ENCODE data around the gene SMAD3. TPM values are rescaled to one million over a fixed set of nuclear protein-coding genes. Genes with fewer than 3 reads are reported as not detected.

Gene SMAD3
- total RNA-seq, 4 donors from 2014 or later, result 25.3 to 54.2 (median 40.0) TPM

DNA sequence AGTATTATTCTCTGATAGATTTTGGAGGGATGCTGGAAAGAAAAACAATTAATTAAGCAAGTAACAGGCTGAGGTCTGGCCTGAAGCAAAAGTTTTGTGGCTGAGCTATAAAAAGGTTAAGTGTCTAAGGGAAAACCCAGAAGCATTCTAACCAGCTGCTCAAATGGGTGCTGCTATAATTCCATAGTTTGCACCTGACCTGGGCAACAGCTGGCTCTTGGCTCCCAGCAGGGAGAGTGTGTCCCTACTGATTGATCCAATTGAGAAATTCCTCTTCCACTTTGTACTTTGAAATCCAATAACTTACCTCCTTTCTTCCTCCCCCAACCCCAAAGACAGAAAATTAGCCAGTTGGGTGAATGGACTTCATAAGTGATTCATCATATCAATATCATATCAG lies 27.7 kb upstream of the SMAD3 start:
- TF ChIP-seq, protein P1, sequence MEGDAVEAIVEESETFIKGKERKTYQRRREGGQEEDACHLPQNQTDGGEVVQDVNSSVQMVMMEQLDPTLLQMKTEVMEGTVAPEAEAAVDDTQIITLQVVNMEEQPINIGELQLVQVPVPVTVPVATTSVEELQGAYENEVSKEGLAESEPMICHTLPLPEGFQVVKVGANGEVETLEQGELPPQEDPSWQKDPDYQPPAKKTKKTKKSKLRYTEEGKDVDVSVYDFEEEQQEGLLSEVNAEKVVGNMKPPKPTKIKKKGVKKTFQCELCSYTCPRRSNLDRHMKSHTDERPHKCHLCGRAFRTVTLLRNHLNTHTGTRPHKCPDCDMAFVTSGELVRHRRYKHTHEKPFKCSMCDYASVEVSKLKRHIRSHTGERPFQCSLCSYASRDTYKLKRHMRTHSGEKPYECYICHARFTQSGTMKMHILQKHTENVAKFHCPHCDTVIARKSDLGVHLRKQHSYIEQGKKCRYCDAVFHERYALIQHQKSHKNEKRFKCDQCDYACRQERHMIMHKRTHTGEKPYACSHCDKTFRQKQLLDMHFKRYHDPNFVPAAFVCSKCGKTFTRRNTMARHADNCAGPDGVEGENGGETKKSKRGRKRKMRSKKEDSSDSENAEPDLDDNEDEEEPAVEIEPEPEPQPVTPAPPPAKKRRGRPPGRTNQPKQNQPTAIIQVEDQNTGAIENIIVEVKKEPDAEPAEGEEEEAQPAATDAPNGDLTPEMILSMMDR (IDR thresholded peaks at IDR 0.05; ENCODE audit: low read depth), result no peak

DNA sequence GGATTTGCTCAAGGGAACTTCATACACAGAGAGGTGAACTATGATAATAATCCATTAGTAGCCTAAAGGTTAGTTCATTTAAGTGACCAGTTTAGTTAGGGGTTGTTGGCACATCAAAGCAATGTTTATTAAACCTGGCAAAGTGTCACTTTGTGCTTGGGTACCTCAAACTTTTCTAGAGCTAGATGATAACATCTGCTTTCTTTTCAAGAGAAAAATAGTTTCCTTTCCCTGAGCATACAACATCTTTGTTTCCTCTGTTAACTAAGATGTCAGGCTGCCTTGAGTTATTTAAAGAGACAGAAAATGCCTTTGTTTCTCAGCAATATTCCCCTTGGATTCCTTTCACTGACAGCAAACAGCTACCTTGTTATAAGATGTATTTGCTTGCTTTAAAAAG lies 26.7 kb upstream of the SMAD3 start:
- TF ChIP-seq, protein P1 (IDR thresholded peaks at IDR 0.05; ENCODE audit: low read depth), result no peak

DNA sequence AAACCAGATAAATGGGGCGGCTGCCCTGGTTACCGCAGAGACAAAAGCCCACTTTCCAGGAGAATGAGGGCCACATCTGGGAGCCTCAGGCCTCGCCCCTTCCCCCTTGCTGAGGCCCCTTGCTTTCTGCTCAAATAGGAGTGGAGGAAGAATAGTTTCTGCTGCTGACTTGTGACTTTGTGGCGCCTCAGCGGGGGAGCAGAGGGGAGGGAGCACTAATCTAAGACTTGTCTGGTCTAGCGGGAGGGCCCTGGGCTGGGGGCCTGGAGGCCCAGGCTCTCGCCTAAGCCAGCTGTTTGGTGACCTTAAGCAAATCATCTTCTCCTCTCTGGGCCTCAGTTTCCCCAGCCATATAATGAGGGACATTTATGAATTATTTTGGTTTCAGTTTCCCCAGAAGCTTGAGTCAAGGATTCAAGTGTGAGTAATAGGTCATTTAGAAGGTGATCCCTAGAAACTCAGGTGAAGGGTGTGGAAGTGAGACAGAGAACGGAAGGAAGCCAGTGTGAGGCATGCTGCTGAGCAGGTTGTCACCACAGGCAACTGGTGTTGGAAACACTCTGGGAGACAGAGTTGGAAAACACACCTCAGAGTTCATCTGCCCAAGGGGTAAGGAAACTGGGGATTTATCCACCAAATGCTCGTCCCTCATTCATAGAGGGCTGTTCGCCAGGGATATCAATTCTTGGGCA lies 25.9 kb upstream of the SMAD3 start:
- TF ChIP-seq, protein P1 (IDR thresholded peaks at IDR 0.05; ENCODE audit: low read depth), result no peak

DNA sequence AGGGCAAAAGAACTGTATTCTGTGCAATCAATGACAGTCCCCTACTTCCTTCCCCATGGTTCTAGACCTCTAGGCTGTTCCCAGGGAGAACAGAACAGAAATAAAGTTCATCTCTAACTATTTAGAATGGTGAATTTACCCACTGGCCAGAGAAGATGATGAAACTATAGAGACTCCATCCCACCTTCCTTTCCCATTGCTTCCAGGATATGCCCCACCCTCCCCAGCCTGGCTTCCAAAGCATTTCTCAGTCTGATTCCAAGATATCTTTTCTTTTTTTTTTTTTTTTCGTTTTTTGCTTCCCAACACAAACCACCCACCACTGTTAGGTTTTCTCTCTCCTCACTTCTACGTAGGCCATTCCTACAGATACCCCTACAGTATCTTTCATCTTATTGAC lies 25.1 kb upstream of the SMAD3 start:
- TF ChIP-seq, protein P1 (IDR thresholded peaks at IDR 0.05; ENCODE audit: low read depth), result no peak

DNA sequence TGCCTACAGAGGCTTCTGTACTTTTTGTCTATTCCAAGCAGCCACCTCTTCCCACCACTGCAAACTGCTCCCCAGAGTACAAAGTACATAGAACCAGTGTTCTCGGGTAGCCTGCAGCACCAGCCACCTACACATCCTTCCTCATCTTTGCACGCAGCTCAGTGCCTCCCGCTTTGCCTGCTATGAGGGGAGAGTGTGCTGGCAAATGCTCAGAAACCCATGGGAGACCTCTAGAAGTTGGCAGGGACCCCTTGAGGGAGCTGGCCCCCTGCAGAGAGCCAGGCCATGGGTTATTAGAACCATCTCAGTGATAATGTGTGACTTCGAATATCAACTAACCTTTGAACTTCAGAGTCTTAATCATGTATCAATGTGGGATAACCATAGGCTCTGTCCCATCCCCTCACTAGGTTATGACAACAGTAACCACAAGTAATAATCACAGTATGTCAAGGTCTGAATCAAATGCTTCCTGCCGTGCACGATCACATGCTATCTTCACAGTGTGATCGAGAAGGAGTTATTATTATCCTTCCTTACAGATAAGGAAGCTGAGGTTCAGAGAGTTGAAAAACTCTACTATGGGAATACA lies 22.8 kb upstream of the SMAD3 start:
- TF ChIP-seq, protein P1 (IDR thresholded peaks at IDR 0.05; ENCODE audit: low read depth), result no peak

DNA sequence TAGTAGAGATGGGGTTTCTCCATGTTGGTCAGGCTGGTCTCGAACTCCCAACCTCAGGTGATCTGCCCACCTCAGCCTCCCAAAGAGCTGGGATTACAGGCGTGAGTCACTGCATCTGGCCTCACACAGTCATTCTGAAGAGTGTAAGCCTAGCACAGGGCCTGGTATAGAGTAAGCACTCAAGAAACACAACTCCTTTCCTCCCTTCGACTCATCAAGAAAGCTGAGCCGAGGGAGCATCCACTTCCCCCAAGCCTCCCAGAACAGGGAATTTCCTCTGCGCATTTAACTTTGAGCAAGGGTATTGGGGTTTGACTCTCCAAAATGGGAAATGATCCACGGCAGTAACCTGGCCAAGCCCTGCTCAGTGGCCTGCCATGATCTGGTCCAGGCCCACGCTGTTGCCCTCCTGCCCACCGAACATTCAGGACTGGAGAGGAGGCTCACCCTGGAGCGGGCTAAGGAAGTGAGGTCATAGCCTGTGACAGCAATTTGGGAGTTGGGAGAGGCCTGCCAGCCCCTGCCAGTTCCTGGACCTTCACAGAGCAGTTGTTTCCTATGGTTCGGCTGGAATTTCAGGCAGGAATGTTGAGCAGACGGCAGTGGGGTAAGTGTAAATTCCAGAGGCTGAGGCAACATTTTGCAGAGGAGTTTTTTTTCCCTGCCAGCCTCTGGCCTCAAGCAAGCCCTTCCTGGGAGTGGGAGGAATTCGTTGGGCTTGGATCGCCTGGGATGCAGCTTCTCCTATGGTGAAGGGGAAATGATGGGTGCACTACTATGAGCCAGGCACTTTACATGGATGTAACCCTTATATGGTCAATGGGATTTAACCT lies 21.2 kb upstream of the SMAD3 start:
- TF ChIP-seq, protein P1 (IDR thresholded peaks at IDR 0.05; ENCODE audit: low read depth), result no peak

DNA sequence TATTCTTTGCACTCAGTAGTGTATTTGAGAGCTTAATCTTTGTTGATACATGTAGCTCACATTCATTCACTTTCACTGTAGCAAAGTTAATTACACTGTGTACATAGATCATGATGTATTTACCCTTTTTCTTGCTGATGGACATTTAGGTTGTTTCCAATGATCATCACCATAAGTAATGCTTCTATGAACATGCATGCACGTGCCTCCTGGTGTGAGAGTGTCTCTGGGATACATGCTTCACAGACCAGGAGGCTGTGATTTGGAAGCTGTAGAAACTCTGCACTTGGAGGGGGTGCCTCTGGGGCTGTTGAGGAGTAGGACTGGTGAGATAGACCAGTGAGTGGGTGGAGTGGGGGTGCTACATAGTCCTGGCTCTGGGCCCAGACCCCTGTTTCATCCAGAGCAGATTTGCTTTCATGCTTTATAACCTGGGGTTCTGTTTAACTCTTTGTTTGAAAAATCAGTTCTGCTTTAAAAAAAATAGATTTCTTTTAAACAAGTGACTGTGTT lies 18.2 kb upstream of the SMAD3 start:
- TF ChIP-seq, protein P1 (IDR thresholded peaks at IDR 0.05; ENCODE audit: low read depth), result no peak

All from subcutaneous adipose tissue (tissue), 4 donors.